ENCODE data around the gene DLK2. TPM values are rescaled to one million over a fixed set of nuclear protein-coding genes. Genes with fewer than 3 reads are reported as not detected.

Gene DLK2, protein sequence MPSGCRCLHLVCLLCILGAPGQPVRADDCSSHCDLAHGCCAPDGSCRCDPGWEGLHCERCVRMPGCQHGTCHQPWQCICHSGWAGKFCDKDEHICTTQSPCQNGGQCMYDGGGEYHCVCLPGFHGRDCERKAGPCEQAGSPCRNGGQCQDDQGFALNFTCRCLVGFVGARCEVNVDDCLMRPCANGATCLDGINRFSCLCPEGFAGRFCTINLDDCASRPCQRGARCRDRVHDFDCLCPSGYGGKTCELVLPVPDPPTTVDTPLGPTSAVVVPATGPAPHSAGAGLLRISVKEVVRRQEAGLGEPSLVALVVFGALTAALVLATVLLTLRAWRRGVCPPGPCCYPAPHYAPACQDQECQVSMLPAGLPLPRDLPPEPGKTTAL
- total RNA-seq, result not detected in 2 replicates
- 0.36 and 0.38 TPM in 2 replicates for polyA plus RNA-seq
- 0.28 and 0.32 TPM in 2 replicates for polyA plus RNA-seq (2011; cell fraction: cytosol; rRNA removed)
- 0.14 and 0.20 TPM in 2 replicates for polyA plus RNA-seq (2011; cell fraction: nucleus; rRNA removed)
- polyA plus RNA-seq (2012), result 0.15 and 0.31 TPM in 2 replicates
- 0.76 TPM in 1 of 2 replicates, not detected in the other for polyA minus RNA-seq
- 1.5 TPM for polyA minus RNA-seq (2011; cell fraction: cytosol; rRNA and poly(A)+ RNA removed)
- polyA minus RNA-seq (2011; cell fraction: nucleus; rRNA and poly(A)+ RNA removed), result not detected in 2 replicates
- not detected for Bru-seq, nascent RNA
- not detected for BruChase-seq, experiment 1, labeled RNA remaining after a 6-hour chase
- percentile 11 among the genes with signal in this experiment for BruChase-seq, experiment 2, labeled RNA remaining after a 2-hour chase
- long read RNA-seq, partial matches to known transcripts, result 0 of 3 reads
- long read RNA-seq, other reads (novel, unspliced or antisense), result 1 of 3 reads

- no peaks in the 10 kb centered on the region for H3K9me1 ChIP-seq (replicated peaks; ENCODE audit: control insufficient read depth, extremely low read depth, insufficient read depth, low read length)
- peak within 1 kb of the TSS; percentile 46 to 62 (median 46) for H3K4me3 ChIP-seq (replicated peaks in 1 of 3; ENCODE audit: insufficient read depth in 1 of 3, low read depth in 1 of 3, low read length in 3 of 3)
- peaks cover 9% of the 10 kb centered on the region for H3K4me1 ChIP-seq (ENCODE audit: control insufficient read depth, extremely low read depth, insufficient read depth, low read length)
- FAIRE-seq, result no peak
- intact Hi-C loops (cut with micrococcal nuclease) (loop anchor here (2.0 kb wide), 2 partner anchors 21 to 43 kb away; partner anchors contain the start of gene TJAP1), dilution Hi-C loops (cut with MboI; ENCODE audit: extremely low pct_ligation_motif_present, low sequenced_read_pairs) (no loop called here)
- H2AFZ ChIP-seq (ENCODE audit: low read depth, low read length), result peak within 1 kb of the TSS; percentile 85
- no peaks in the 10 kb centered on the region for H4K20me1 ChIP-seq (replicated peaks; ENCODE audit: control insufficient read depth, extremely low read depth, insufficient read depth, low read length)
- H3K79me2 ChIP-seq (ENCODE audit: control insufficient read depth, insufficient read depth, low read length), result no peaks in the 10 kb centered on the region
- POLR2A ChIA-PET, result interaction anchor here (1.2 kb wide), 1 partner anchor 54 kb away, joined by 4 read pairs; the partner anchor contains the start of gene LRRC73
- DNase-seq (ENCODE audit: low read depth, low spot score), result no peak
- peaks cover 0 to 4% of the 10 kb centered on the region in 2 experiments for H3K36me3 ChIP-seq (ENCODE audit: control insufficient read depth in 2 of 2, extremely low read depth in 1 of 2, insufficient read depth in 2 of 2, low read length in 2 of 2)
- CTCF ChIA-PET, result interaction anchor here (0.8 to 21.3 kb wide), 6 partner anchors 14 to 191 kb away, joined by 3 to 289 read pairs (median 4); partner anchors contain the start of gene LRRC73
- BruUV-seq (replicated peaks), result TSS peak; percentile 33
- H3K9me3 ChIP-seq (replicated peaks; ENCODE audit: control insufficient read depth, insufficient read depth, low read length), result no peaks in the 10 kb centered on the region
- peak within 1 kb of the TSS; percentile 73 for H3K4me2 ChIP-seq (ENCODE audit: insufficient read depth, low read length)
- peaks cover 8 to 17% of the 10 kb centered on the region in 2 experiments for H3K27me3 ChIP-seq (ENCODE audit: control insufficient read depth in 2 of 2, insufficient read depth in 2 of 2, low read length in 2 of 2)
- no peak within 1 kb of the TSS for H3K27ac ChIP-seq (ENCODE audit: insufficient read depth, low read depth, low read length)
- peak; percentile 72 for TF ChIP-seq EZH2 (IDR thresholded peaks at IDR 0.05; ENCODE audit: borderline replicate concordance, low read depth, low read length, severe bottlenecking)
- TF ChIP-seq, protein P1, sequence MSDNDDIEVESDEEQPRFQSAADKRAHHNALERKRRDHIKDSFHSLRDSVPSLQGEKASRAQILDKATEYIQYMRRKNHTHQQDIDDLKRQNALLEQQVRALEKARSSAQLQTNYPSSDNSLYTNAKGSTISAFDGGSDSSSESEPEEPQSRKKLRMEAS (IDR thresholded peaks at IDR 0.05; ENCODE audit: insufficient read depth, insufficient read length), result no peak
- H3K9ac ChIP-seq (replicated peaks; ENCODE audit: extremely low read depth, insufficient read depth, low read length), result no peak within 1 kb of the TSS
Observed at GRCh38 chr6:43455531-43456428, at the start of gene DLK2. DLK2 (minus strand) TSS chr6:43455548; CDS start chr6:43454825, 723 bp downstream.
